Measurements from ENCODE around the gene FAM53B. TPM values are rescaled to one million over a fixed set of nuclear protein-coding genes. Genes with fewer than 3 reads are reported as not detected.

Gene FAM53B
- total RNA-seq, 4 donors from 2014 or later, result 60.8 to 84.8 (median 78.8) TPM

- no peak for DNase-seq (ENCODE audit: low spot score in 2 of 2)
- H3K36me3 ChIP-seq, result no peaks in the 10 kb centered on the region
- H3K4me3 ChIP-seq, result no peak overlapping the region
- H3K27me3 ChIP-seq, result no peaks in the 10 kb centered on the region
- H3K27ac ChIP-seq, result no peak overlapping the region
- peaks cover 0 to 8% (median 0%) of the 10 kb centered on the region in 4 donors for H3K9me3 ChIP-seq
- H3K4me1 ChIP-seq, result peaks cover 0 to 17% (median 0%) of the 10 kb centered on the region in 4 donors
- 83 to 88% methylated on average over 18 of the region's 18 CpGs for WGBS, 2 donors
- no peak for TF ChIP-seq POLR2A (IDR thresholded peaks at IDR 0.05)
- no peak for TF ChIP-seq EP300 (IDR thresholded peaks at IDR 0.05)
- no peak for TF ChIP-seq CTCF (IDR thresholded peaks at IDR 0.05)
These were observed 147.9 kb downstream of the FAM53B start for GRCh38 chr10:124596116-124596785.

GRCh38 chr10:124595143-124595883 lies 148.9 kb downstream of the FAM53B start:
- no peak overlapping the region for H3K4me3 ChIP-seq
- peaks cover 0 to 10% (median 0%) of the 10 kb centered on the region in 4 donors for H3K9me3 ChIP-seq
- H3K27me3 ChIP-seq, result no peaks in the 10 kb centered on the region
- H3K4me1 ChIP-seq, result peaks cover 0 to 21% (median 0%) of the 10 kb centered on the region in 4 donors
- 94 to 97% methylated on average over 9 of the region's 9 CpGs for WGBS, 2 donors
- H3K36me3 ChIP-seq, result no peaks in the 10 kb centered on the region
- DNase-seq (ENCODE audit: low spot score in 2 of 2), result no peak
- TF ChIP-seq POLR2A (IDR thresholded peaks at IDR 0.05) (no peak), CTCF (IDR thresholded peaks at IDR 0.05) (no peak), EP300 (IDR thresholded peaks at IDR 0.05) (no peak)
- no peak overlapping the region for H3K27ac ChIP-seq

GRCh38 chr10:124594240-124594639 lies 149.9 kb downstream of the FAM53B start:
- Histone ChIP-seq H3K9me3 (peaks cover 0 to 10% (median 0%) of the 10 kb centered on the region in 4 donors), H3K27me3 (no peaks in the 10 kb centered on the region), H3K4me1 (peaks cover 0 to 32% (median under 1%) of the 10 kb centered on the region in 4 donors), H3K4me3 (no peak overlapping the region), H3K27ac (no peak overlapping the region), H3K36me3 (no peaks in the 10 kb centered on the region)
- WGBS, 2 donors, result 85 to 93% methylated on average over 6 of the region's 6 CpGs
- DNase-seq (ENCODE audit: low spot score in 2 of 2), result no peak
- no peak for TF ChIP-seq POLR2A (IDR thresholded peaks at IDR 0.05)
- no peak for TF ChIP-seq EP300 (IDR thresholded peaks at IDR 0.05)
- TF ChIP-seq CTCF (IDR thresholded peaks at IDR 0.05), result no peak

- WGBS, 2 donors, result 80 to 94% methylated on average over 11 to 16 of the region's 17 CpGs
These were observed 150.7 kb downstream of the FAM53B start for GRCh38 chr10:124593431-124593985.

More at GRCh38 chr10:124593431-124593985, 150.7 kb downstream of the FAM53B start:
- TF ChIP-seq CTCF (IDR thresholded peaks at IDR 0.05) (no peak), POLR2A (IDR thresholded peaks at IDR 0.05) (no peak), EP300 (IDR thresholded peaks at IDR 0.05) (no peak)
- no peak for DNase-seq (ENCODE audit: low spot score in 2 of 2)
- no peaks in the 10 kb centered on the region for H3K36me3 ChIP-seq
- H3K4me3 ChIP-seq, result no peak overlapping the region
- H3K9me3 ChIP-seq, result peaks cover 0 to 10% (median 0%) of the 10 kb centered on the region in 4 donors
- no peaks in the 10 kb centered on the region for H3K27me3 ChIP-seq
- H3K27ac ChIP-seq, result no peak overlapping the region
- H3K4me1 ChIP-seq, result peaks cover 0 to 40% (median 4%) of the 10 kb centered on the region in 4 donors

All from tibial nerve (tissue), 4 donors.